Retinal pigment epithelial cell (primary cell): Measurements from ENCODE around the gene CD247.

ENCODE experiments used
- DNase-seq: peaks from one replicate; pipeline ENCODE4 v3.0.0-alpha.2; 2010; ENCODE audit warnings: low read depth
- H3K4me3 ChIP-seq: 2 replicates; pipeline ENCODE4 v1.5.1; 2011; ENCODE audit warnings: mild to moderate bottlenecking, low read length, control low read depth, moderate library complexity
- CTCF ChIP-seq: conservative IDR thresholded peaks from 2 replicates; pipeline ENCODE4 v1.5.1; 2011; ENCODE audit warnings: low read depth, low read length, control low read depth, inconsistent platforms

The CD247 gene

GRCh38 chr1:167529829-167530474 lies 11.6 kb upstream of the CD247 start:
- no peak for TF ChIP-seq CTCF
- DNase-seq, result no peak
- H3K4me3 ChIP-seq, result no peak overlapping the region

- TF ChIP-seq CTCF, result no peak
- no peak for DNase-seq
- no peak overlapping the region for H3K4me3 ChIP-seq
Observed at GRCh38 chr1:167528057-167528728, 9.9 kb upstream of the CD247 start.

GRCh38 chr1:167526667-167527383 lies 8.5 kb upstream of the CD247 start:
- no peak for DNase-seq
- H3K4me3 ChIP-seq, result no peak overlapping the region
- no peak for TF ChIP-seq CTCF

- TF ChIP-seq CTCF, result no peak
- DNase-seq, result no peak
- H3K4me3 ChIP-seq, result no peak overlapping the region
Observed at GRCh38 chr1:167524651-167525050, 6.3 kb upstream of the CD247 start.

GRCh38 chr1:167522246-167522645 lies 3.9 kb upstream of the CD247 start:
- no peak overlapping the region for H3K4me3 ChIP-seq
- DNase-seq, result no peak
- TF ChIP-seq CTCF, result no peak

- no peak for TF ChIP-seq CTCF
- no peak for DNase-seq
- H3K4me3 ChIP-seq, result no peak overlapping the region
Observed at GRCh38 chr1:167520711-167521206, 2.4 kb upstream of the CD247 start.
